Activated CD8-positive, alpha-beta T cell treated with anti-CD3 and anti-CD28 coated beads, Interleukin-2, amount 10 ng/mL, durations not matched to agents 7 days and 5 days (primary cell): ENCODE results near the gene MEGF8. TPM values are rescaled to one million over a fixed set of nuclear protein-coding genes. Genes with fewer than 3 reads are reported as not detected.

Source experiments
- ATAC-seq: fragments of 150-1000 bp; cut with Tn5 transposase; one replicate; pipeline ENCODE4 v1.10.0; 2021; ENCODE audit warnings: moderate library complexity
- CTCF ChIA-PET: fragments of 350-600 bp; sonication (Branson Sonifier 250); formaldehyde crosslinking; loops from one replicate; lab custom pipeline; 2021; ENCODE audit warnings: antibody characterized with exemption; lab: Charles Lee
- POLR2A ChIA-PET: fragments of 350-600 bp; sonication (Branson Sonifier 250); formaldehyde crosslinking; loops from one replicate; lab custom pipeline; 2021; ENCODE audit warnings: antibody characterized with exemption; lab: Charles Lee
- DNase-seq: peaks from one replicate; pipeline ENCODE4 v3.0.0-alpha.2; 2020
- H3K27ac Mint-ChIP-seq: one replicate; pipeline ENCODE4 v1.8.0; 2021; ENCODE audit warnings: mild to moderate bottlenecking, mixed read lengths
- H3K27me3 Mint-ChIP-seq: one replicate; pipeline ENCODE4 v1.8.0; 2021; ENCODE audit warnings: low read depth, mixed read lengths
- H3K36me3 Mint-ChIP-seq: one replicate; pipeline ENCODE4 v1.8.0; 2021; ENCODE audit warnings: low read depth, mixed read lengths
- H3K4me1 Mint-ChIP-seq: one replicate; pipeline ENCODE4 v1.8.0; 2021; ENCODE audit warnings: low read depth, mixed read lengths
- H3K4me3 Mint-ChIP-seq: one replicate; pipeline ENCODE4 v1.8.0; 2021; ENCODE audit warnings: mild to moderate bottlenecking, mixed read lengths
- H3K9me3 Mint-ChIP-seq: one replicate; pipeline ENCODE4 v1.8.0; 2022; ENCODE audit warnings: mixed read lengths; ENCODE audit not compliant: insufficient read depth
- total RNA-seq, 2 experiments: library from RNA; stranded (reverse); gene quantifications; one replicate each; pipeline ENCODE4 v1.2.3, GENCODE V29; 2021

The MEGF8 gene
- total RNA-seq, 2 experiments from 2014 or later = 5.0 to 5.9 TPM

DNA sequence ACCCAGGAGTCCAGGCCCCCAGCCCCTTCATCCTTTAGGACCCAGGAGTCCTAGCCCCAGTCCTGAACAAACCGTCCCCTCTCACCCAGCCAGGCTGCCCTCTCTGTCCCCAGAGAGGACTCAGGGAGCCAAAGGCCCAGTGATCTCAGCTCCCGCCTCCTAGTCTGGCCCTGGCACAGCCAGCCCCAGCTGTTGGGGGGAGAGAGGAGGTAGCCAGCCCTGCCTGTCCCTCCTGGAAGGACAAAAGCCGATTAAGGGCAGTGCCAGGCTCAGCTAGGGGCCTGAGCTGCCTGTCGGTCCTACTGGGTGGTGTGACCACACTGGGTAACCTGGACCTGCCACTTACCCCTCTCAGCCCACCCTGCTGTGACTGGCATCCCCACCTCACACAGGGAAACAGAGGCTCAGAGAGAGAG lies 87.2 kb downstream of the MEGF8 start:
- peaks cover 16% of the 10 kb centered on the region for H3K36me3 Mint-ChIP-seq
- ChIA-PET POLR2A (interaction anchor here (0.5 kb wide), 1 partner anchor 1580 kb away, joined by 6 read pairs; no protein-coding TSS in a partner anchor), CTCF (no interaction called here)
- no peak overlapping the region for H3K27ac Mint-ChIP-seq
- DNase-seq = no peak
- H3K4me3 Mint-ChIP-seq = no peak overlapping the region
- no peak for ATAC-seq
- no peaks in the 10 kb centered on the region for H3K27me3 Mint-ChIP-seq
- no peaks in the 10 kb centered on the region for H3K9me3 Mint-ChIP-seq
- no peaks in the 10 kb centered on the region for H3K4me1 Mint-ChIP-seq

GRCh38 chr19:42419309-42419708 lies 93.9 kb downstream of the MEGF8 start:
- H3K27me3 Mint-ChIP-seq = no peaks in the 10 kb centered on the region

DNA sequence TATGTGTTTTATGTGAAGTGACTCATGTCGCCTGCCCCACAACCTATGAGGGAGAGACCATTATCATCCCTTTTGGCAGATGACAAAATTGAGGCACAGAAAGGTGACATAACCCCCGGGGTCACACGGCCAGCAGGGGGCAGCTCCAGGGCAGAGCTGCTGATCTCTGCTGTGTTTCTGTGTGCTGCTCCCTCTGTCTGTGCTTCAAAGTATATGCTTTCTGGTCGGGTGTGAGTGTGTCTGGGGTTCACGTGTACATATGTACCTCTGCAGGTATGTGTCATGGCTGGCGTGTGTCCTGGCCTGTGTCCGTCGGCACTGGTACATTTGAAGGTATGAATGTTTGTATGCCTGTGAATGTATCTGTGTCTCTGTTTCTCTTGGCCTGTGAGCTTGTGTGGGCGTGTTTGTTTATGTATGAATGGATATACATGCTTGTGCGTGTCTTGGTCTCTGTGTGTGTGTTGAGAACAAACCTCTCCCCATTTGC lies 94.7 kb downstream of the MEGF8 start:
- Mint-ChIP-seq H3K27ac (peak overlapping the region; percentile 43), H3K4me1 (peaks cover 46% of the 10 kb centered on the region), H3K4me3 (no peak overlapping the region), H3K27me3 (no peaks in the 10 kb centered on the region), H3K36me3 (peaks cover 17% of the 10 kb centered on the region), H3K9me3 (no peaks in the 10 kb centered on the region)
- ATAC-seq = peak; percentile 43
- CTCF ChIA-PET = interaction anchor here (0.6 to 3.0 kb wide), 17 partner anchors 8 to 1668 kb away, joined by 3 to 40 read pairs (median 4); partner anchors contain the start of gene CEACAM1
- POLR2A ChIA-PET = no interaction called here
- peak; percentile 87 for DNase-seq

More at GRCh38 chr19:42419309-42419708, 93.9 kb downstream of the MEGF8 start:
- CTCF ChIA-PET = interaction anchor here (1.2 to 3.0 kb wide), 8 partner anchors 14 to 217 kb away, joined by 3 to 40 read pairs (median 8); partner anchors contain the start of gene CEACAM1
- ATAC-seq (no peak), DNase-seq (no peak)
- H3K4me3 Mint-ChIP-seq = no peak overlapping the region
- H3K27ac Mint-ChIP-seq = no peak overlapping the region
- POLR2A ChIA-PET = interaction anchor here (0.9 kb wide), 1 partner anchor 12 kb away, joined by 4 read pairs; no protein-coding TSS in a partner anchor
- H3K36me3 Mint-ChIP-seq = peaks cover 18% of the 10 kb centered on the region
- no peaks in the 10 kb centered on the region for H3K9me3 Mint-ChIP-seq
- peaks cover 43% of the 10 kb centered on the region for H3K4me1 Mint-ChIP-seq

GRCh38 chr19:42421101-42421500 lies 95.7 kb downstream of the MEGF8 start:
- ChIA-PET CTCF (interaction anchor here (0.9 to 3.0 kb wide), 10 partner anchors 13 to 110 kb away, joined by 3 to 40 read pairs (median 6); partner anchors contain the start of gene CEACAM1), POLR2A (no interaction called here)
- ATAC-seq (no peak), DNase-seq (no peak)
- no peak overlapping the region for H3K4me3 Mint-ChIP-seq
- H3K27me3 Mint-ChIP-seq = no peaks in the 10 kb centered on the region
- no peaks in the 10 kb centered on the region for H3K9me3 Mint-ChIP-seq
- H3K36me3 Mint-ChIP-seq = peaks cover 17% of the 10 kb centered on the region
- H3K4me1 Mint-ChIP-seq = peaks cover 46% of the 10 kb centered on the region
- H3K27ac Mint-ChIP-seq = peak overlapping the region; percentile 31

DNA sequence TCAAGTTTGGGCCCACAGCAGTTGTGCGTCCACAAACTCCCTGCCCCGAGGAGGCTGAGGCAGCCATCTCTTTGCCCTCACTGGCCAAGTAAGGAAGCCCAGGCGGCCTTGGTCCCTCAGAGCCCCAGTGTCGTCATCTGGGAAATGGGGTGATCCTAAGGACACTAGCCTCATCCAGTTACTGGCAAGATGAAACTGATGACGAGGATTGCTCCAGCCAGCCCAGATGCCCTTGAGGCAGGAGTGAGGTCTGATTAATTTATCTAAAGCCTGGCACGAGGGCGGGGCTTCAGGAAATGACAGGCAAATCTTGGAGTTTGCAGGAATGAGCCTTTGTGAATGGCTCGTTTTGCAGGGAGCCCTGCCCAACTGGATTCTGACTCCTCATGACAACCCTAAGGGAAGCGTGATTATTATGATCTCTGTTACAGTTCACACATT lies 96.2 kb downstream of the MEGF8 start:
- Mint-ChIP-seq H3K27ac (peak overlapping the region; percentile 31), H3K27me3 (no peaks in the 10 kb centered on the region), H3K36me3 (peaks cover 12% of the 10 kb centered on the region), H3K4me3 (peak overlapping the region; percentile 98), H3K9me3 (no peaks in the 10 kb centered on the region), H3K4me1 (peaks cover 46% of the 10 kb centered on the region)
- ATAC-seq (no peak), DNase-seq (no peak)
- ChIA-PET CTCF (interaction anchor here (1.0 to 3.0 kb wide), 6 partner anchors 16 to 107 kb away, joined by 3 to 40 read pairs (median 7); partner anchors contain the start of gene CEACAM1), POLR2A (no interaction called here)

DNA sequence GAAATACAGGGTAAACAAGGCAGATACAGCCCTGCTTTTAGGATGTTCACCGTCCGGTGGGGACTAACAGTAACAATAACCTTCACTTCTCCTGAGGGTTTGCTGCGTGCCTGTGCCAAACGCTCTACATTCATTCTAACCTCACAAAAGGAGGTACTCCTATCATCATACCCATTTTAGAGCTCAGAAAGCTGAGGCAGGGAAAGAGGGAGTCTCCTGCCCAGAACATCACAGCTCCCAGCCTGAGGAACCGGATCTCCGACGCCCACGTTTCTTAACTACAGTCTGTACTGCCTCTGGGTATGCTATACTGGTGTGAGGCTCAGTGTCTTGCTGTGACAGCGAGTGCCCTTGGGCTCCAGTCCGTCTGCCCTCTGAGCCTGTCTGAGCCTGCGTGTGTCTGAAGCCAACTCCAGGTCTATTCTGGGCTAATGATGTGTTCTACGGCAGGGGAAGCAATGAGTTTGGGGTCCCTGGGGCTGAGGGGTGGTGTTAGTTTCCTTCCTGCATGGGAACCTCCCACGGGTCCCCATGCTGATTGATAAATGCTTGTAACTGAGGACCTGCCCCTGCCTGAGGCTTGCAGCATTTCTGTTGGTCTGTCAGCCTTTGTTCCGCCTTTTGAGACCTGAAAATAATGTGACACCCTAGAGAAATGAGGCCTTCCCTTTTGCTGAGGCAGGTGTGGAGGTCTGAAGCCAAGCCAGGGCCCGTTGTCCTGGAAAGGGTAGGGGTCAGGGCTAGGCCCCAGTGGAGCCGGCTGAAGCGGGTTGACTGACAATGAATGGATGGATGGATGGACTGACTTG lies 96.9 kb downstream of the MEGF8 start:
- peaks cover 46% of the 10 kb centered on the region for H3K4me1 Mint-ChIP-seq
- no peaks in the 10 kb centered on the region for H3K9me3 Mint-ChIP-seq
- CTCF ChIA-PET = interaction anchor here (2.7 to 4.5 kb wide), 2 partner anchors 16 to 19 kb away, joined by 24 to 43 read pairs; no protein-coding TSS in a partner anchor
- peak overlapping the region; percentile 98 for H3K4me3 Mint-ChIP-seq
- ATAC-seq (no peak), DNase-seq (no peak)
- POLR2A ChIA-PET = interaction anchor here (1.1 to 1.6 kb wide), 3 partner anchors 11 to 106 kb away, joined by 3 to 5 read pairs (median 4); partner anchors contain the start of gene CEACAM1
- H3K27ac Mint-ChIP-seq = peak overlapping the region; percentile 94
- H3K36me3 Mint-ChIP-seq = peaks cover 12% of the 10 kb centered on the region
- no peaks in the 10 kb centered on the region for H3K27me3 Mint-ChIP-seq

GRCh38 chr19:42422901-42423461 lies 97.5 kb downstream of the MEGF8 start:
- ChIA-PET CTCF (interaction anchor here (1.0 to 4.5 kb wide), 6 partner anchors 10 to 105 kb away, joined by 4 to 43 read pairs (median 10); partner anchors contain the start of gene CEACAM1), POLR2A (interaction anchor here (1.1 to 1.6 kb wide), 5 partner anchors 10 to 105 kb away, joined by 3 to 5 read pairs (median 4); partner anchors contain the start of gene CEACAM1)
- DNase-seq = peak; percentile 65
- peak overlapping the region; percentile 98 for H3K4me3 Mint-ChIP-seq
- peak overlapping the region; percentile 94 for H3K27ac Mint-ChIP-seq
- H3K27me3 Mint-ChIP-seq = no peaks in the 10 kb centered on the region
- no peaks in the 10 kb centered on the region for H3K9me3 Mint-ChIP-seq
- peaks cover 12% of the 10 kb centered on the region for H3K36me3 Mint-ChIP-seq
- peak; percentile 49 for ATAC-seq
- peaks cover 46% of the 10 kb centered on the region for H3K4me1 Mint-ChIP-seq

GRCh38 chr19:42423462-42424344 lies 98.3 kb downstream of the MEGF8 start:
- ChIA-PET CTCF (interaction anchor here (0.8 to 4.5 kb wide), 7 partner anchors 9 to 105 kb away, joined by 3 to 43 read pairs (median 8); partner anchors contain the start of gene CEACAM1), POLR2A (interaction anchor here (1.2 to 1.6 kb wide), 4 partner anchors 9 to 104 kb away, joined by 3 to 5 read pairs (median 4); partner anchors contain the start of gene CEACAM1)
- ATAC-seq (peak; percentile 98), DNase-seq (peak; percentile 96)
- H3K9me3 Mint-ChIP-seq = no peaks in the 10 kb centered on the region
- H3K27ac Mint-ChIP-seq = peak overlapping the region; percentile 94
- peaks cover 45% of the 10 kb centered on the region for H3K4me1 Mint-ChIP-seq
- peak overlapping the region; percentile 98 for H3K4me3 Mint-ChIP-seq
- peaks cover 9% of the 10 kb centered on the region for H3K36me3 Mint-ChIP-seq
- H3K27me3 Mint-ChIP-seq = no peaks in the 10 kb centered on the region

DNA sequence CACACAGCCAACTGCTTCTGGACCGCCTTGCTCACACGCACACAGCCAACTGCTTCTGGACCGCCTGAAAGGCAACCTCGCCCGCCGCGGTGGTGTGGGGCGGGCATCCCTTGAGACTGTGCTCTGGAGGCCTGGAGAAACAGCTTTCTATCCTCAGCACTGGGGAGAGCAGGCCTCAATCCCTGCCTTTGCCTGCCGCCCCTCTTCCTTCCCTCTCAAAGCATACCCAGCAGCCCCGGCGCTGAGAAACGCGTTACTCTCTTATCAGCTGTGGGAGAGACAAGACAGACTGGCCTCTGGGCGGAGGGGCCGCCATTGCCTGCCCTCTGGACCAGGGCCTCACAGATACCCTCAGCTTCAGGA lies 98.9 kb downstream of the MEGF8 start:
- H3K27me3 Mint-ChIP-seq = no peaks in the 10 kb centered on the region
- no peak for DNase-seq
- H3K36me3 Mint-ChIP-seq = peaks cover 7% of the 10 kb centered on the region
- H3K9me3 Mint-ChIP-seq = no peaks in the 10 kb centered on the region
- POLR2A ChIA-PET = interaction anchor here (1.3 kb wide), 1 partner anchor 14 kb away, joined by 3 read pairs; no protein-coding TSS in a partner anchor
- H3K4me1 Mint-ChIP-seq = peaks cover 44% of the 10 kb centered on the region
- CTCF ChIA-PET = interaction anchor here (1.5 to 4.5 kb wide), 4 partner anchors 9 to 26 kb away, joined by 8 to 43 read pairs (median 18); no protein-coding TSS in a partner anchor
- ATAC-seq = no peak
- H3K4me3 Mint-ChIP-seq = peak overlapping the region; percentile 98
- H3K27ac Mint-ChIP-seq = no peak overlapping the region

GRCh38 chr19:42424712-42425131 lies 99.3 kb downstream of the MEGF8 start:
- Mint-ChIP-seq H3K4me3 (peak overlapping the region; percentile 98), H3K27ac (no peak overlapping the region), H3K36me3 (peaks cover 6% of the 10 kb centered on the region), H3K9me3 (no peaks in the 10 kb centered on the region), H3K27me3 (no peaks in the 10 kb centered on the region), H3K4me1 (peaks cover 43% of the 10 kb centered on the region)
- no peak for DNase-seq
- ChIA-PET CTCF (interaction anchor here (1.7 to 4.5 kb wide), 3 partner anchors 13 to 26 kb away, joined by 13 to 43 read pairs (median 24); no protein-coding TSS in a partner anchor), POLR2A (no interaction called here)
- ATAC-seq = no peak
